ENCODE results near the gene DEPDC7. TPM values are rescaled to one million over a fixed set of nuclear protein-coding genes. Genes with fewer than 3 reads are reported as not detected.

DEPDC7 gene
- total RNA-seq, 1 donor from 2014 or later, result 12.3 TPM

Other genes with a start within 250 kb of the DEPDC7 start
- not detected for gene CCDC73, start 221.2 kb upstream of the DEPDC7 start, total RNA-seq
- gene PRRG4, start 186.0 kb upstream of the DEPDC7 start, total RNA-seq, result 22.9 TPM
- gene QSER1, start 123.1 kb upstream of the DEPDC7 start, total RNA-seq, result 50.7 TPM
- gene TCP11L1, start 23.7 kb downstream of the DEPDC7 start, total RNA-seq, result 36.5 TPM
- gene CSTF3, start 145.6 kb downstream of the DEPDC7 start, total RNA-seq, result 28.3 TPM
- 244 TPM for gene HIPK3, start 241.5 kb downstream of the DEPDC7 start, total RNA-seq